HG03280 (cell line): ENCODE results near the gene POLK.
"Not testable (repeated sequence)": the region's sequence is repeated elsewhere in the genome, so short reads cannot be mapped to it uniquely, and the experiment has no call there.

ENCODE experiments used
- ATAC-seq: cut with Tn5 transposase; IDR thresholded peaks from one replicate; pipeline ENCODE4 v1.9.1; 2021; ENCODE audit warnings: mild to moderate bottlenecking, moderate library complexity; ENCODE audit not compliant: unreplicated experiment

Gene POLK

DNA sequence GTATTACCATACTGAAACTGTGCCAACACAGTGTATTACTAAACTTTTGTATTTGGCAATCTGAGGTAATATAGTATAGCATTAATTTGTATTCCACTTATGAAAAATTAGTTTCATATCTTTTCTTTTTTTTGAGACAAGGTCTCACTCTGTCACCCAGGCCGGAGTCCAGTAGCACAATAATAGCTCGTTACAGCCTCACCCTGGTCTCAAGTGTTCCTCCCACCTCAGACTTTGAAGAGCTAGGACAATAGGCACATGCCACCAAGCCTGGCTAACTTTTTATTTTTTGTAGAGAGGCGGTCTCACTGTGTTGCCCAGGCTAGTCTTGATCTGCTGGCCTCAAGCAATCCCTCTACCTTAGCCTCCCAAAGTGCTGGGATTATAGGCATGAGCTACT lies 36.1 kb downstream of the POLK start:
- ATAC-seq: no peak

- ATAC-seq: no peak
These were observed 38.9 kb downstream of the POLK start for GRCh38 chr5:75550597-75550996.

GRCh38 chr5:75551471-75551870 lies 39.8 kb downstream of the POLK start:
- ATAC-seq: no peak

GRCh38 chr5:75552764-75553163 lies 41.1 kb downstream of the POLK start:
- no peak for ATAC-seq

GRCh38 chr5:75553358-75553757 lies 41.7 kb downstream of the POLK start:
- no peak for ATAC-seq

DNA sequence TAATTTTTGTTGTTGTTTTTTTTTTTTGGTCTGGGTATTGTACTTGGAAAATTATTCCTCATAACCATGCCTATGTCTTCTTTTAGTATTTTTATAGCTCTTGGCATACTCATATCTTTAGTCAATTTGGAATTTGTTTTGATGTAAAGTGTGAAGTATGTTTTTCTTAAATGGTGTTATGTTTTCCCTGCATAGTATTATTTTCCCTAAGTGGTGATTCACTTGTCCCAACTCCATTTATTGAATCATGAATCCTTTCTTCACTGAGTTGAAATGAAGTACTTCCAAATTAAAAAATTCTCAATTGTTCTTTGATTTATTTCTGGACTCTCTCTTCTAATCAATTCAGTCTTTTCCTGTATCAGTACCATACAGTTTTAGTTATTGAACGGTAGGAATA lies 46.5 kb downstream of the POLK start:
- ATAC-seq: no peak

DNA sequence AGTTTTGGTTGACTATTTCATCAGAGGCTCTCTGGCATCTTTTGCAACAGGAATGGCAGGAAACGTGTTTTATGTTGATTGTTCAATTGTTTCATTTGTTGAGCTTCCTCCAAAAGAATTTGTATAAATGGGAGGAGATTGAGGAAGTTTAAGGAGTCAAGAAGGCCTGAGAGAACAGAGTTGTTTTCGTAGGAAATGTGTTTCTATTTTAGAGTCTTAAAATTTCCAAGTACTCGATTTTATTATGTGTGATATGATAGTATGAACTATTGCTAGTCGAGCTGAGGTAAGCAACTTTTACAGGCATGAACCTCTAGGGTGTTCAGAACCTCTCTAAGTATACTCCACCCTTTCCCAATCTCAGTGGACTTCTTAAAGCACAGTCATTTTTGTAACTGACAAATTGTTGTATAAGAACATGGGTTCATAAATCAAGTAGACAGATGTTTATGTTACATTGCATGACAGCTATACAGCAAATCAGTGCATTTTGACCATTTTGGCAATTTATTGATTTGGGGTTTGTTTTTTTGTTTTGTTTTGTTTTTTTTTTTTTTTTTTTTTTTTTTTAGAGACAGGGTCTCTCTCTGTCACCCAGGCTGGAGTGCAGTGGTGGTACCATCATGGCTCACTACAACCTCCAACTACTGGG lies 47.4 kb downstream of the POLK start:
- ATAC-seq: no peak

DNA sequence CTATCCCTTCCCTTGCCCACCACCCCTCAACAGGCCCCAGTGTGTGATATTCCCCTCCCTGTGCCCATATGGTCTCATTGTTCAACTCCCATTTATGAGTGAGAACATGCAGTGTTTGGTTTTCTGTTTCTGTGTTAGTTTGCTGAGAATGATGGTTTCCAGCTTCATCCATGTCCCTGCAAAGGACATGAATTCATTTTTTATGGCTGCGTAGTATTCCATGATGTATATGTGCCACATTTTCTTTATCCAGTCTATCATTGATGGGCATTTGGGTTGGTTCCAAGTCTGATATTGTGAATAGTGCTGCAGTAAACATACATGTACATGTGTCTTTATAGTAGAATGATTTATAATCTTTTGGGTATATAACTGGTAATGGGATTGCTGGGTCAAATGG lies 49.0 kb downstream of the POLK start:
- not testable (repeated sequence) for ATAC-seq

GRCh38 chr5:75565991-75566709 lies 54.5 kb downstream of the POLK start:
- ATAC-seq: peak; percentile 8

DNA sequence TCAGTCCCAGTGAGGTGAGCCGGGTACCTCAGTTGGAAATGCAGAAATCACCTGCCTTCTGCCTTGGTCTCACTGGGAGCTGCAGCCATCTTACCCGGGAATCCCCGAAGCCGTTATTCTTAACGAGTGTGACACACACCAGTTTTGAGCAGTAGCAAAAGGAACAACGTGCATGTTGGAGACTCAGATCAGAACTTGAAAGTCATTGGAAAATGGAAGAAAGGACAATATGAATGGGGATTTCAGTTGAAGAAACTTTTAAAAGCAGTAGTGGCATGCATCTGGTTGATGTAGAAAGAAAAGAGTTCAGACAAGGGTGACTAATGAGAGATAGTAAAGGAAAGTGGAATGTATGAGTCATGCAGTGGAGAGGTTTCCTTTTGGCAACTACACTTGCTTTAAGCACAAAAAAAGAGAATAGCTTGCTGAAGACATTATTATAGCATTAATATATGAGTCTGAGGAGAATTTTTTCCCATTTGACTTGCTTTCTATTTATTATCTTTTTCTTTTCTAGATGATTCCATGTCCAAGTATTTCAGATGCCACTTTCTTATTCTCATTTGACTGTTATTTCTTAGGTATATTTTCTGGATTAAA lies 55.1 kb downstream of the POLK start:
- peak; percentile 81 for ATAC-seq

DNA sequence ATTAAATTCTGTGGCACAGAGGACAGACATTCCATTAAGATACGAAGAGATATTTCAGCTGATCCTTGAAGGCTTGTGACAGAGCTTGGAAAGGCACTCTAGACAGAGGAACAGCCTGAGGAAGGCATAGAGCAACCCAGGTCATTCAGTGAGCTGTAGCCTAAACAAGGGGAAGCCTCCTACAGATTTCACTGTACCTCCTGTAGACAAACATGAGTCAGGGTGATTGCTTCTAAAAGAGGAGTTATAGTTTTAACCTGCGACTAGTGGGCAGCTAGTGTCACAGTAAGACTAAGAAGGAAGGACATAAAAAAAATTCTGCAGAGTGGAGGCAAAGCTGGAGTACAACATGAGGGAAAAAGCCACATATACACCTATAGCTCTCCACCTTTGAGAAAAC lies 56.0 kb downstream of the POLK start:
- no peak for ATAC-seq

DNA sequence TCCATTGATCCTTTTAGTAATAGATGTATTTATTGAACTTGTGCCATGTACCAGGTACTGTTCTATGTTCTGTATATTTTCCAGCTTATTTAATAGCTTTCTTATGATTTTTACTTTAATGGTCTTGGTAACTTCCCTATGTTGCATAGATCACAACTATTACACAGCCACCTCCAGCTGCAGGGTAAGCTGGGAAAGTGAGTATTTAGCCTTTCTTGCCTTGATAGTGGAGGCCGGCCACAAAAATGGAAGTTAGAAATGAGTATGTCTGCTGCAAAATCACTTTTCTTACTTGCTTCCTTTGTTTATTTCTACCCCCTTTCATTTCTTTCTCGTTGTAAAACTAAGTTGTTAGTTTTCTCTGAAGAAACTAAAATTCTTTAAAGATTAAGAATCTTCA lies 56.5 kb downstream of the POLK start:
- ATAC-seq: no peak

GRCh38 chr5:75571547-75571946 lies 59.9 kb downstream of the POLK start:
- no peak for ATAC-seq

DNA sequence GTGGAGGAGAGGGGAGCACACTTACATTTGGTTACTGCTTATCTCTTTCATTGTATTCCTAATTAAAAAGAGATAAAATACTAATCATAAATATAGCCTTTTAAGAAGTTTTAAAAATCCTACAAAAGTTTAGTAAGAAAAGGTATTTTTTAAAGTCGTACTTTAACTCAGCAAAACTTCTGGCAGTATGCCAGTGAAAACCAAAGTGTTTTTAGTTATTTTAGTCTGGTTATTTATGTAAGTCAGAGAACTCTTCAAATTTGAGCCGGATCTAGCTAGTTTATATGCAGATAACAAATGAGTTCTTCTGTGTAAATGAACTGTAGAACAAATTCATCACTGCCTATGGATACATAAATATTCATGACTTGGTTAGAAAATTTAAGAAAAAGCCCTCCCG lies 63.1 kb downstream of the POLK start:
- no peak for ATAC-seq

GRCh38 chr5:75578280-75578679 lies 66.6 kb downstream of the POLK start:
- ATAC-seq: not testable (repeated sequence)

DNA sequence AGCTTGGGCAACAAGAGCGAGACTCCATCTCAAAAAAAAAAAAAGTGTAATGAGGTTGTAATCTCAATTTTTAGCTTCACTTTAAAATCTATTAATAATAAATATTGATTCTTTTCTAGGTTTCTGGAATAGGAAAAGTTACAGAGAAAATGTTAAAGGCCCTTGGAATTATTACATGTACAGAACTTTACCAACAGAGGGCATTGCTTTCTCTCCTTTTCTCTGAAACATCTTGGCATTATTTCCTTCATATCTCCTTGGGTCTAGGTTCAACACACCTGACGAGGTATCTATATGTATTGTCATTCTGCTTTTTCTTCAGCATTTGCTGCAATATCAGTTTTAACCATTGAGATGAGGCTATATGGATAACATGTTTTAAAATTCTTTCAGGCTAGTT lies 73.0 kb downstream of the POLK start:
- no peak for ATAC-seq

GRCh38 chr5:75588666-75589065 lies 77.0 kb downstream of the POLK start:
- ATAC-seq: no peak

DNA sequence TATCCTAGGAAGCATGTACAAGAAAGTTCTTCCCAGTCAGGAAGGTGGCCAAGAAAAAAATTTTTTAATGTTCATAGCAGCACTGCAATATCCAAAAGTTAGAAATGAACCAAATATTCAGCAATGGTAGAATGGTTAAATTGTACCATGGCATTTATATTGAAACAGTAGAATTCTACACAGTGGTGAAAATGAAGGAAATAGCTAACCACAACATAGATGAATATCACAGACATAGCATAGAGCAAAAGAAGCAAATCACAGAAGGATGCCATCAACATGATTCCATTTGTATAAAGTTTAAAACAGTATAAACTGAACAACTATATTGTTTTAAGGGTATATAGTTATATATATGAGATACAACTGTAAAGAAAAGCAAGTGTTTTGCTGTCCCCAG lies 88.8 kb downstream of the POLK start:
- ATAC-seq: no peak

- ATAC-seq: no peak
These were observed 89.9 kb downstream of the POLK start for GRCh38 chr5:75601567-75601966.

DNA sequence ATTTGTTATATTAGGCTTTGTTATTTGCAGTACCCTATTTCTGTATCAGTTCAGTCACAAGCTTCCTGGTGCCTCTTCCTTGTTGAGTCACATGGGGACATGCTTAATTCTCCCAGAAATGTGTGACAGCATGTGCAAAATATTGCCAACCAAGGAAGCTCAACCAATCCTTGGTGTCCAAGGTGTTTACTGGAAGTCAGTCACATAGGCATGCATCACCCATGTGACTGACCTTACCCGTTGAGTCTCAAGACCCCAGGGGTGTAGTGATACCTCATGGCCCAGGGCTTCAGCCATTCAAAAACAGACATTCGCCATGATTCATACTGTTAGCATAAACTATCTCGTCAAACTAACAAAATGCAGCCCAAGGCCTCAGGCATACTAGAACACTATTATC lies 90.3 kb downstream of the POLK start:
- ATAC-seq: no peak

GRCh38 chr5:75603371-75603770 lies 91.7 kb downstream of the POLK start:
- ATAC-seq: no peak

DNA sequence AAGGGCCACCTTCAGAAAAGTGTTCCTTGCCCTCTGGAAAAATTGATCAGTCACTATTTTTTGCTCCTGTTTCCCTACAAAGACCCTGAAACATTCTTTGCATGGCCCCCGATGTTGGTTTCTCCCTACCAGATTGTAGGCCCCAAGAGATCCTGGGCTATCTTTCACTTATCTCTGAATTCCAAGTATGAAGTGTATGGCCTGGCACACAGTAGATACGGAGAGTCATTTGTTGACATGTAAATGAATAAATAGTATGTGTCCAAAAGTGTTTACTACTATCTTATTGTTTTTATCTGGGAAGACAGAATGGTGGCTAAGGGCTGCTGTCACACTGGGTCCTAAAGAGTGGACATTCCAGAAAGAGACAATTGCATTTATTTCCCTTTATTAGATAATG lies 92.1 kb downstream of the POLK start:
- ATAC-seq: no peak
